Measurements from ENCODE around the gene PDE10A. TPM values are rescaled to one million over a fixed set of nuclear protein-coding genes. Genes with fewer than 3 reads are reported as not detected.

PDE10A gene
- total and polyA plus RNA-seq, 9 donors, result 5.5 to 10.9 (median 8.0) TPM

- Histone ChIP-seq H3K27ac (ENCODE audit: low read length) (no peak overlapping the region), H3K9me3 (replicated peaks; ENCODE audit: control insufficient read depth, low read depth, low read length) (peaks cover 2% of the 10 kb centered on the region), H3K4me3 (ENCODE audit: low read length) (no peak overlapping the region), H3K36me3 (ENCODE audit: control insufficient read depth, insufficient read depth, low read length) (no peaks in the 10 kb centered on the region), H3K27me3 (ENCODE audit: control insufficient read depth, insufficient read depth, low read length) (no peaks in the 10 kb centered on the region), H3K4me1 (ENCODE audit: control insufficient read depth, insufficient read depth, low read length) (peaks cover 3% of the 10 kb centered on the region)
- WGBS (ENCODE audit: insufficient coverage), result 80% methylated on average over 3 of the region's 3 CpGs
- DNase-seq, result no peak
These were observed 87.9 kb downstream of the PDE10A start for GRCh38 chr6:165575158-165575549.

- DNase-seq, result no peak
- Histone ChIP-seq H3K9me3 (replicated peaks; ENCODE audit: control insufficient read depth, low read depth, low read length) (peaks cover 2% of the 10 kb centered on the region), H3K27me3 (ENCODE audit: control insufficient read depth, insufficient read depth, low read length) (no peaks in the 10 kb centered on the region), H3K36me3 (ENCODE audit: control insufficient read depth, insufficient read depth, low read length) (no peaks in the 10 kb centered on the region), H3K4me3 (ENCODE audit: low read length) (no peak overlapping the region), H3K27ac (ENCODE audit: low read length) (no peak overlapping the region), H3K4me1 (ENCODE audit: control insufficient read depth, insufficient read depth, low read length) (peaks cover 3% of the 10 kb centered on the region)
- 75% methylated on average over 1 of the region's 6 CpGs for WGBS (ENCODE audit: insufficient coverage)
These were observed 88.6 kb downstream of the PDE10A start for GRCh38 chr6:165574220-165575157.

GRCh38 chr6:165573671-165574070 is 89.4 kb downstream of the PDE10A start:
- Histone ChIP-seq H3K9me3 (replicated peaks; ENCODE audit: control insufficient read depth, low read depth, low read length) (peaks cover 2% of the 10 kb centered on the region), H3K36me3 (ENCODE audit: control insufficient read depth, insufficient read depth, low read length) (no peaks in the 10 kb centered on the region), H3K4me1 (ENCODE audit: control insufficient read depth, insufficient read depth, low read length) (peaks cover 3% of the 10 kb centered on the region), H3K27ac (ENCODE audit: low read length) (peak overlapping the region; percentile 40), H3K27me3 (ENCODE audit: control insufficient read depth, insufficient read depth, low read length) (no peaks in the 10 kb centered on the region), H3K4me3 (ENCODE audit: low read length) (no peak overlapping the region)
- WGBS (ENCODE audit: insufficient coverage), result 37% methylated on average over 3 of the region's 5 CpGs
- peak; percentile 71 for DNase-seq

GRCh38 chr6:165571721-165572132 is 91.3 kb downstream of the PDE10A start:
- peaks cover 2% of the 10 kb centered on the region for H3K9me3 ChIP-seq (replicated peaks; ENCODE audit: control insufficient read depth, low read depth, low read length)
- peaks cover 3% of the 10 kb centered on the region for H3K4me1 ChIP-seq (ENCODE audit: control insufficient read depth, insufficient read depth, low read length)
- peak; percentile 14 for DNase-seq
- no peaks in the 10 kb centered on the region for H3K36me3 ChIP-seq (ENCODE audit: control insufficient read depth, insufficient read depth, low read length)
- H3K27ac ChIP-seq (ENCODE audit: low read length), result no peak overlapping the region
- WGBS (ENCODE audit: insufficient coverage), result 100% methylated on average over 1 of the region's 3 CpGs
- H3K4me3 ChIP-seq (ENCODE audit: low read length), result no peak overlapping the region
- no peaks in the 10 kb centered on the region for H3K27me3 ChIP-seq (ENCODE audit: control insufficient read depth, insufficient read depth, low read length)

GRCh38 chr6:165571068-165571682 is 91.9 kb downstream of the PDE10A start:
- DNase-seq, result no peak
- Histone ChIP-seq H3K36me3 (ENCODE audit: control insufficient read depth, insufficient read depth, low read length) (no peaks in the 10 kb centered on the region), H3K9me3 (replicated peaks; ENCODE audit: control insufficient read depth, low read depth, low read length) (peaks cover 2% of the 10 kb centered on the region), H3K27ac (ENCODE audit: low read length) (no peak overlapping the region), H3K27me3 (ENCODE audit: control insufficient read depth, insufficient read depth, low read length) (no peaks in the 10 kb centered on the region), H3K4me3 (ENCODE audit: low read length) (no peak overlapping the region), H3K4me1 (ENCODE audit: control insufficient read depth, insufficient read depth, low read length) (peaks cover 3% of the 10 kb centered on the region)
- no CpG with 5 or more reads among the region's 2 CpGs for WGBS (ENCODE audit: insufficient coverage)

GRCh38 chr6:165568326-165568725 is 94.7 kb downstream of the PDE10A start:
- H3K27me3 ChIP-seq (ENCODE audit: control insufficient read depth, insufficient read depth, low read length), result no peaks in the 10 kb centered on the region
- no peak overlapping the region for H3K27ac ChIP-seq (ENCODE audit: low read length)
- DNase-seq, result no peak
- H3K36me3 ChIP-seq (ENCODE audit: control insufficient read depth, insufficient read depth, low read length), result no peaks in the 10 kb centered on the region
- peaks cover 6% of the 10 kb centered on the region for H3K9me3 ChIP-seq (replicated peaks; ENCODE audit: control insufficient read depth, low read depth, low read length)
- H3K4me1 ChIP-seq (ENCODE audit: control insufficient read depth, insufficient read depth, low read length), result no peaks in the 10 kb centered on the region
- 100% methylated on average over 1 of the region's 2 CpGs for WGBS (ENCODE audit: insufficient coverage)
- no peak overlapping the region for H3K4me3 ChIP-seq (ENCODE audit: low read length)

- no peaks in the 10 kb centered on the region for H3K27me3 ChIP-seq (ENCODE audit: control insufficient read depth, insufficient read depth, low read length)
- no peak overlapping the region for H3K27ac ChIP-seq (ENCODE audit: low read length)
- WGBS (ENCODE audit: insufficient coverage), result 100% methylated on average over 1 of the region's 5 CpGs
- H3K4me3 ChIP-seq (ENCODE audit: low read length), result no peak overlapping the region
- peaks cover 6% of the 10 kb centered on the region for H3K9me3 ChIP-seq (replicated peaks; ENCODE audit: control insufficient read depth, low read depth, low read length)
- DNase-seq, result no peak
- no peaks in the 10 kb centered on the region for H3K36me3 ChIP-seq (ENCODE audit: control insufficient read depth, insufficient read depth, low read length)
- no peaks in the 10 kb centered on the region for H3K4me1 ChIP-seq (ENCODE audit: control insufficient read depth, insufficient read depth, low read length)
These were observed 96.8 kb downstream of the PDE10A start for GRCh38 chr6:165566088-165566828.

GRCh38 chr6:165562421-165563090 is 100.5 kb downstream of the PDE10A start:
- peaks cover 4% of the 10 kb centered on the region for H3K9me3 ChIP-seq (replicated peaks; ENCODE audit: control insufficient read depth, low read depth, low read length)
- H3K27me3 ChIP-seq (ENCODE audit: control insufficient read depth, insufficient read depth, low read length), result no peaks in the 10 kb centered on the region
- no peak for DNase-seq
- WGBS (ENCODE audit: insufficient coverage), result 56% methylated on average over 1 of the region's 7 CpGs
- H3K4me3 ChIP-seq (ENCODE audit: low read length), result no peak overlapping the region
- no peaks in the 10 kb centered on the region for H3K36me3 ChIP-seq (ENCODE audit: control insufficient read depth, insufficient read depth, low read length)
- H3K4me1 ChIP-seq (ENCODE audit: control insufficient read depth, insufficient read depth, low read length), result no peaks in the 10 kb centered on the region
- no peak overlapping the region for H3K27ac ChIP-seq (ENCODE audit: low read length)

- 90% methylated on average over 3 of the region's 7 CpGs for WGBS (ENCODE audit: insufficient coverage)
These were observed 103.4 kb downstream of the PDE10A start for GRCh38 chr6:165559632-165560031.

More at GRCh38 chr6:165559632-165560031, 103.4 kb downstream of the PDE10A start:
- no peak for DNase-seq
- Histone ChIP-seq H3K27me3 (ENCODE audit: control insufficient read depth, insufficient read depth, low read length) (no peaks in the 10 kb centered on the region), H3K27ac (ENCODE audit: low read length) (no peak overlapping the region), H3K36me3 (ENCODE audit: control insufficient read depth, insufficient read depth, low read length) (no peaks in the 10 kb centered on the region), H3K4me1 (ENCODE audit: control insufficient read depth, insufficient read depth, low read length) (no peaks in the 10 kb centered on the region), H3K4me3 (ENCODE audit: low read length) (no peak overlapping the region), H3K9me3 (replicated peaks; ENCODE audit: control insufficient read depth, low read depth, low read length) (no peaks in the 10 kb centered on the region)

Measured in muscle of leg (tissue), 11 donors.